ENCODE measurements around the gene TFAP2E.
A peak's percentile ranks its signal among the peaks of the same experiment; 100 is the strongest.

TFAP2E gene

GRCh38 chr1:35565742-35566133 lies 7.4 kb upstream of the TFAP2E start:
- DNase-seq, result no peak
- H3K4me3 Mint-ChIP-seq, result no peak overlapping the region

GRCh38 chr1:35567947-35568558 lies 5.1 kb upstream of the TFAP2E start:
- Mint-ChIP-seq H3K9me3 (no peaks in the 10 kb centered on the region), H3K27ac (no peak overlapping the region), H3K4me1 (peaks cover 5% of the 10 kb centered on the region), H3K36me3 (ENCODE audit: low read depth) (peaks cover 5% of the 10 kb centered on the region), H3K4me3 (no peak overlapping the region), H3K27me3 (ENCODE audit: low read depth, poor library complexity) (peaks cover 49% of the 10 kb centered on the region)
- TF ChIP-seq CTCF (IDR thresholded peaks at IDR 0.05), result no peak
- no peak for DNase-seq

More at GRCh38 chr1:35565742-35566133, 7.4 kb upstream of the TFAP2E start:
- Mint-ChIP-seq H3K36me3 (ENCODE audit: low read depth) (peaks cover 5% of the 10 kb centered on the region), H3K9me3 (no peaks in the 10 kb centered on the region), H3K4me1 (peaks cover 11% of the 10 kb centered on the region), H3K27me3 (ENCODE audit: low read depth, poor library complexity) (peaks cover 26% of the 10 kb centered on the region), H3K27ac (no peak overlapping the region)
- TF ChIP-seq CTCF (IDR thresholded peaks at IDR 0.05), result no peak

- Mint-ChIP-seq H3K27ac (no peak overlapping the region), H3K27me3 (ENCODE audit: low read depth, poor library complexity) (peaks cover 58% of the 10 kb centered on the region), H3K4me1 (peaks cover 5% of the 10 kb centered on the region), H3K4me3 (no peak overlapping the region), H3K9me3 (no peaks in the 10 kb centered on the region), H3K36me3 (ENCODE audit: low read depth) (peaks cover 5% of the 10 kb centered on the region)
- TF ChIP-seq CTCF (IDR thresholded peaks at IDR 0.05), result peak; percentile 82
- DNase-seq, result peak; percentile 77
These were observed 4.1 kb upstream of the TFAP2E start for GRCh38 chr1:35568975-35569395.

GRCh38 chr1:35569936-35570335 lies 3.2 kb upstream of the TFAP2E start:
- peaks cover 5% of the 10 kb centered on the region for H3K4me1 Mint-ChIP-seq

GRCh38 chr1:35570589-35571137 lies 2.5 kb upstream of the TFAP2E start:
- H3K4me1 Mint-ChIP-seq, result peaks cover 10% of the 10 kb centered on the region
- H3K36me3 Mint-ChIP-seq (ENCODE audit: low read depth), result no peaks in the 10 kb centered on the region
- no peak for TF ChIP-seq CTCF (IDR thresholded peaks at IDR 0.05)
- no peak for DNase-seq
- H3K9me3 Mint-ChIP-seq, result no peaks in the 10 kb centered on the region
- H3K27ac Mint-ChIP-seq, result no peak overlapping the region
- peaks cover 72% of the 10 kb centered on the region for H3K27me3 Mint-ChIP-seq (ENCODE audit: low read depth, poor library complexity)
- no peak overlapping the region for H3K4me3 Mint-ChIP-seq

More at GRCh38 chr1:35569936-35570335, 3.2 kb upstream of the TFAP2E start:
- Mint-ChIP-seq H3K4me3 (no peak overlapping the region), H3K9me3 (no peaks in the 10 kb centered on the region), H3K36me3 (ENCODE audit: low read depth) (no peaks in the 10 kb centered on the region), H3K27ac (no peak overlapping the region), H3K27me3 (ENCODE audit: low read depth, poor library complexity) (peaks cover 64% of the 10 kb centered on the region)
- no peak for TF ChIP-seq CTCF (IDR thresholded peaks at IDR 0.05)
- DNase-seq, result no peak

GRCh38 chr1:35571263-35571662 lies 1.9 kb upstream of the TFAP2E start:
- Mint-ChIP-seq H3K4me3 (no peak overlapping the region), H3K27me3 (ENCODE audit: low read depth, poor library complexity) (peaks cover 78% of the 10 kb centered on the region), H3K9me3 (no peaks in the 10 kb centered on the region), H3K36me3 (ENCODE audit: low read depth) (no peaks in the 10 kb centered on the region), H3K4me1 (peaks cover 16% of the 10 kb centered on the region), H3K27ac (no peak overlapping the region)
- no peak for DNase-seq
- TF ChIP-seq CTCF (IDR thresholded peaks at IDR 0.05), result no peak
